ENCODE results near the gene PPM1K. TPM values are rescaled to one million over a fixed set of nuclear protein-coding genes. Genes with fewer than 3 reads are reported as not detected.

PPM1K gene
- total RNA-seq, 1 experiment from 2014 or later: 4.2 TPM

DNA sequence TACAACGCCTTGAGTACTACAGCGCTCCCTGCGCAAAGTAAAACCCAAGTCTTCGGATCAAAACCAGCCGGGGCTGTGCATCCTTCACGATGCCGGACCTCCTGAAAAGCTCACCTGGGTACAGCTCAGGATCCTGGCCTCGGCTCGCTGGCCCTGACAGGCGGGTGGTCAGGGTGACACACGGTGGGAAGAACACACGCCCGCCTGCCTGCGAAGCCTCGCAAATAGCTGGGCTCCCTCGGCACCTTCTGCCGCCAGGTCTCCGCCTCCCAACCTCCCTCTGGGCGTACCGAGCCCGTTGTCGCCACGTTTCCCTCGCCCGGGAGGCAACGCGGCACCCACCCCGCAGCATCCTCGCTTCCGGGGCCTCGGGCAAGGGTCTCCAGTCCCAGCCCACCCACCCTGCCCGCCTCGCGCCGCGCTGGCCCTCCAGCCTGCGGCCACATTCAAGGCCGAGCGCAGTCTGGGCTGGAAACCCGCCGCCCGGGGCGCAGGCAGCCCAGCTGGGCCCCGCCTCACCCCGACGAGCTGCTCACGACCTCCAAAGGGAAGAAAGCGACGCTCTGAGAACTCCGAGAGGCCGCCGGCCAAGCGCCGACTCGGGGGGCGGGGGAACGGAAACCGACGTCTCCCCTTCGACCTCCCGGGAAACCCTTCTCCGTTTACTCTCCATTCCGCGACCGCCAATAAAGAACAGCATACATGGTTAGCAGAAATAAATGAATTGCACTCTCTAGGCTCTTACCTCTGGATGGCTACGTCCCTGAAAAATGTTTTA is 511 bp downstream of the PPM1K start:
- H3K79me2 ChIP-seq (ENCODE audit: insufficient read depth, low read length): no peaks in the 10 kb centered on the region
- BruUV-seq (replicated peaks): no TSS peak
- POLR2A ChIA-PET: interaction anchor here (1.7 kb wide), 1 partner anchor 95 kb away, joined by 6 read pairs; the partner anchor contains the start of gene HERC6

DNA sequence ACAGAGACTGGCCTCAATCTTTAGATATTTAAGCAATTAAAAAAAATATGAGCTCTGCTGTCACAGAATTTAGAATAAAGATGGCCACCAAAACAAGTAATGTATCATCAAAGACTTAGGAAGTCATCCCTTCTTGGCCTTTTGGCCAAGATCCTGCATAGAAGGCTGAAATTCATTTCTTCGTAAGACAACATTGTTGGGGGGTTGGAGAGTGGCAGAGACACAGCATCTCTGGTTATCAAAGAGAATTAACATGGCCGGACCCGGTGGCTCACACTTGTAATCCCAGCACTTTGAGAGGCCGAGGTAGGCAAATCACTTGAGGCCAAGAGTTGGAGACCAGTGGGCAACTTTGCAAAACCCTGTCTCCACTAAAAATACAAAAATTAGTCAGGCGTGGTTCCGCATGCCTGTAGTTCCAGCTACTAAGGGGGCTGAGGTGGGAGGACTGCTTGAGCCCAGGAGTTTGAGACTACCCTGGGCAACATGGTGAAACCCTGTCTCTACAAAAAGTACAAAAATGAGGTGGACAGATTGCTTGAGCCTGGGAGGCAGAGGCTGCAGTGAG is 4.0 kb downstream of the PPM1K start:
- Histone ChIP-seq H4K20me1 (ENCODE audit: insufficient read depth) (no peaks in the 10 kb centered on the region), H3K36me3 (ENCODE audit: control insufficient read depth in 1 of 2, insufficient read depth in 2 of 2, low read length in 2 of 2) (no peaks in the 10 kb centered on the region), H3K4me2 (ENCODE audit: low read length) (no peak overlapping the region), H3K9ac (ENCODE audit: low read length) (no peak overlapping the region), H3K27me3 (ENCODE audit: insufficient read depth, low read length) (no peaks in the 10 kb centered on the region), H2AFZ (ENCODE audit: low read depth, low read length, poor library complexity, severe bottlenecking) (no peak overlapping the region), H3K79me2 (ENCODE audit: insufficient read depth, low read length) (no peaks in the 10 kb centered on the region), H3K4me1 (ENCODE audit: control insufficient read depth in 1 of 2, insufficient read depth in 2 of 2, low read length in 2 of 2) (peaks cover 16 to 19% of the 10 kb centered on the region in 2 experiments), H3K9me2 (ENCODE audit: insufficient read depth) (no peaks in the 10 kb centered on the region), H3K27ac (ENCODE audit: low read depth, low read length) (no peak overlapping the region), H3K4me3 (replicated peaks in 1 of 2; ENCODE audit: low read depth in 1 of 2, low read length in 2 of 2) (no peak overlapping the region), H3K9me3 (ENCODE audit: control insufficient read depth in 1 of 2, insufficient read depth in 1 of 2, low read depth in 1 of 2, low read length in 2 of 2) (no peaks in the 10 kb centered on the region)
- BruUV-seq (replicated peaks): no TSS peak
- ChIA-PET POLR2A (no interaction called here), RAD21 (ENCODE audit: low non-redundant PET in 1 of 2, low total read pairs in 2 of 2, uncharacterized antibody in 2 of 2, unreplicated experiment in 2 of 2) (no interaction called here), CTCF (no interaction called here)
- no peak for TF ChIP-seq ELF1 (IDR thresholded peaks at IDR 0.05; ENCODE audit: borderline replicate concordance, low read depth)
- no peak for TF ChIP-seq SRF (IDR thresholded peaks at IDR 0.05; ENCODE audit: low read depth)
- no peak for TF ChIP-seq ZFX (IDR thresholded peaks at IDR 0.05)
- TF ChIP-seq POLR2AphosphoS5 (IDR thresholded peaks at IDR 0.05; ENCODE audit: low read depth, low read length): no peak
- no peak for TF ChIP-seq RAD21 (IDR thresholded peaks at IDR 0.05; ENCODE audit: low read depth)
- DNase-seq (ENCODE audit: low read depth, low spot score) (no peak), ATAC-seq (no peak)
- intact Hi-C loops (cut with micrococcal nuclease): loop anchor here (5.0 kb wide), 1 partner anchor 177 kb away; the partner anchor contains the start of gene HERC5

More for the DNA sequence above, 511 bp downstream of the PPM1K start:
- ChIA-PET CTCF (interaction anchor here (1.3 to 1.7 kb wide), 4 partner anchors 65 to 435 kb away, joined by 3 to 5 read pairs (median 4); partner anchors contain the start of gene HERC5), RAD21 (ENCODE audit: low non-redundant PET in 1 of 2, low total read pairs in 2 of 2, uncharacterized antibody in 2 of 2, unreplicated experiment in 2 of 2) (no interaction called here)
- Histone ChIP-seq H3K27ac (ENCODE audit: low read depth, low read length) (peak overlapping the region; percentile 48), H3K9me2 (ENCODE audit: insufficient read depth) (no peaks in the 10 kb centered on the region), H3K4me3 (replicated peaks in 1 of 2; ENCODE audit: low read depth in 1 of 2, low read length in 2 of 2) (peak overlapping the region; percentile 49 to 75), H4K20me1 (ENCODE audit: insufficient read depth) (no peaks in the 10 kb centered on the region), H2AFZ (ENCODE audit: low read depth, low read length, poor library complexity, severe bottlenecking) (peak overlapping the region; percentile 98), H3K4me2 (ENCODE audit: low read length) (peak overlapping the region; percentile 98), H3K4me1 (ENCODE audit: control insufficient read depth in 1 of 2, insufficient read depth in 2 of 2, low read length in 2 of 2) (peaks cover 17 to 21% of the 10 kb centered on the region in 2 experiments), H3K27me3 (ENCODE audit: insufficient read depth, low read length) (no peaks in the 10 kb centered on the region), H3K9ac (ENCODE audit: low read length) (peak overlapping the region; percentile 66), H3K9me3 (ENCODE audit: control insufficient read depth in 1 of 2, insufficient read depth in 1 of 2, low read depth in 1 of 2, low read length in 2 of 2) (no peaks in the 10 kb centered on the region), H3K36me3 (ENCODE audit: control insufficient read depth in 1 of 2, insufficient read depth in 2 of 2, low read length in 2 of 2) (no peaks in the 10 kb centered on the region)
- intact Hi-C loops (cut with micrococcal nuclease): loop anchor here (5.0 kb wide), 1 partner anchor 173 kb away; the partner anchor contains the start of gene HERC5
- TF ChIP-seq ZFX (IDR thresholded peaks at IDR 0.05) (peak; percentile 39; the same call in 1 of the 2 replicates), SIN3A (IDR thresholded peaks at IDR 0.05; ENCODE audit: low read depth) (peak; percentile 38), POLR2A (IDR thresholded peaks at IDR 0.05; ENCODE audit: borderline replicate concordance, extremely low read depth, insufficient read depth, insufficient read length) (no peak)
- TF ChIP-seq, protein P1, sequence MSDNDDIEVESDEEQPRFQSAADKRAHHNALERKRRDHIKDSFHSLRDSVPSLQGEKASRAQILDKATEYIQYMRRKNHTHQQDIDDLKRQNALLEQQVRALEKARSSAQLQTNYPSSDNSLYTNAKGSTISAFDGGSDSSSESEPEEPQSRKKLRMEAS (IDR thresholded peaks at IDR 0.05): peak; percentile 78
- DNase-seq (ENCODE audit: low read depth, low spot score) (peak; percentile 12), ATAC-seq (peak; percentile 52)

Data from HCT116 (cell line).